HCT116 (cell line): ENCODE measurements around the gene PPP2R3A. TPM values are rescaled to one million over a fixed set of nuclear protein-coding genes. Genes with fewer than 3 reads are reported as not detected.

Source experiments
- ATAC-seq: fragments of 200-7000 bp; cut with Tn5 transposase; 2 replicates; pipeline ENCODE4 v1.9.1; 2020; ENCODE audit warnings: mild to moderate bottlenecking, moderate library complexity
- BruUV-seq: library from RNA; stranded (reverse); fragments of 400-500 nt; replicated peaks from 2 replicates; lab custom pipeline; 2021; lab: Mats Ljungman, UMichigan
- CTCF ChIA-PET: fragments of 300-600 bp; sonication (Branson Sonifier 250); formaldehyde crosslinking; loops from one replicate; lab custom pipeline; 2021; ENCODE audit warnings: antibody characterized with exemption; lab: Charles Lee
- POLR2A ChIA-PET: fragments of 300-600, 350-600 bp; sonication (Branson Sonifier 250); formaldehyde crosslinking; loops from one replicate; lab custom pipeline; 2021; ENCODE audit warnings: antibody characterized with exemption; lab: Charles Lee
- RAD21 ChIA-PET, 2 experiments: fragments of 300-600 bp; sonication (Branson Sonifier 250); formaldehyde crosslinking; loops; one replicate each; lab custom pipeline; 2023; ENCODE audit warnings: low total read pairs in 2 of 2; ENCODE audit not compliant: uncharacterized antibody in 2 of 2, unreplicated experiment in 2 of 2, low non-redundant PET in 1 of 2; lab: Charles Lee
- DNase-seq: peaks from one replicate; pipeline ENCODE4 v3.0.0-alpha.2; 2010; ENCODE audit warnings: low read depth, low spot score
- H2AFZ ChIP-seq: fragments of 200-600 bp; shearing (Covaris generic), sonication (generic); 2 replicates; pipeline ENCODE4 v1.6.1; 2017; ENCODE audit warnings: low read depth, mixed run types, mixed read lengths, antibody characterized with exemption, low read length; ENCODE audit not compliant: poor library complexity, severe bottlenecking
- H3K27ac ChIP-seq: 2 replicates; pipeline ENCODE4 v1.5.1; 2012; ENCODE audit warnings: low read depth, low read length
- H3K27me3 ChIP-seq: fragments of 200-600 bp; sonication (generic); 2 replicates; pipeline ENCODE4 v1.6.1; 2016; ENCODE audit warnings: mixed run types, low read length, mixed read lengths; ENCODE audit not compliant: insufficient read depth
- H3K36me3 ChIP-seq, 2 experiments: fragments of 200-500 bp in 1 of 2; fragments of 200-600 bp in 1 of 2; sonication (Bioruptor generic) in 1 of 2; sonication (generic) in 1 of 2; 2 replicates each; pipeline versions ENCODE4 v1.5.1 to v1.6.1; 2014 to 2016; ENCODE audit warnings: low read length in 2 of 2, inconsistent platforms in 1 of 2, mixed read lengths in 1 of 2, mixed run types in 1 of 2; ENCODE audit not compliant: insufficient read depth in 2 of 2, control insufficient read depth in 1 of 2
- H3K4me1 ChIP-seq, 2 experiments: fragments of 200-600 bp in 1 of 2; sonication (generic) in 1 of 2; 2 replicates each; pipeline versions ENCODE4 v1.5.1 to v1.6.1; 2012 to 2017; ENCODE audit warnings: low read length in 2 of 2, inconsistent platforms in 1 of 2, mild to moderate bottlenecking in 1 of 2, mixed read lengths in 1 of 2, mixed run types in 1 of 2, moderate library complexity in 1 of 2; ENCODE audit not compliant: insufficient read depth in 2 of 2, control insufficient read depth in 1 of 2
- H3K4me2 ChIP-seq: fragments of 200-600 bp; sonication (generic); 2 replicates; pipeline ENCODE4 v1.6.1; 2017; ENCODE audit warnings: mixed run types, low read length, mixed read lengths
- H3K4me3 ChIP-seq, 2 experiments: fragments of 200-600 bp in 1 of 2; sonication (generic) in 1 of 2; replicated peaks in 1 of 2; 2 replicates each; pipeline ENCODE4 v1.5.1; 2011 to 2016; ENCODE audit warnings: low read length in 2 of 2, control low read depth in 1 of 2, low read depth in 1 of 2, mild to moderate bottlenecking in 1 of 2, mixed read lengths in 1 of 2, mixed run types in 1 of 2
- H3K79me2 ChIP-seq: fragments of 200-600 bp; sonication (generic); 2 replicates; pipeline ENCODE4 v1.6.1; 2017; ENCODE audit warnings: mild to moderate bottlenecking, mixed run types, low read length, moderate library complexity, mixed read lengths; ENCODE audit not compliant: insufficient read depth
- H3K9ac ChIP-seq: fragments of 200-600 bp; sonication (generic); 2 replicates; pipeline ENCODE4 v1.6.1; 2016; ENCODE audit warnings: low read length, mixed read lengths
- H3K9me2 ChIP-seq: fragments of 200-600 bp; sonication (generic), shearing (Covaris generic); 2 replicates; pipeline ENCODE4 v1.6.1; 2017; ENCODE audit warnings: mixed run types, mild to moderate bottlenecking, moderate library complexity; ENCODE audit not compliant: insufficient read depth
- H3K9me3 ChIP-seq, 2 experiments: fragments of 200-500 bp in 1 of 2; fragments of 200-600 bp in 1 of 2; sonication (Bioruptor generic) in 1 of 2; sonication (generic) in 1 of 2; 2 replicates each; pipeline ENCODE4 v1.6.1; 2014 to 2017; ENCODE audit warnings: low read length in 2 of 2, mixed read lengths in 2 of 2, inconsistent platforms in 1 of 2, low read depth in 1 of 2, mild to moderate bottlenecking in 1 of 2, mixed run types in 1 of 2, moderate library complexity in 1 of 2; ENCODE audit not compliant: control insufficient read depth in 1 of 2, insufficient read depth in 1 of 2
- H4K20me1 ChIP-seq: fragments of 200-600 bp; sonication (generic), shearing (Covaris generic); 2 replicates; pipeline ENCODE4 v1.6.1; 2017; ENCODE audit warnings: mixed run types, mild to moderate bottlenecking, moderate library complexity; ENCODE audit not compliant: insufficient read depth
- CEBPB ChIP-seq: IDR thresholded peaks from 2 replicates; pipeline ENCODE4 v1.6.1; 2012; ENCODE audit warnings: low read depth
- CTCF ChIP-seq, 3 experiments: fragments of 200-600 bp in 1 of 3; sonication (generic) in 1 of 3; IDR thresholded peaks in 2 of 3; conservative IDR thresholded peaks in 1 of 3; 2 replicates each; pipeline ENCODE4 v1.5.1; 2012 to 2017; ENCODE audit warnings: low read depth in 2 of 3, low read length in 2 of 3, antibody characterized with exemption in 1 of 3, borderline replicate concordance in 1 of 3, control low read depth in 1 of 3, mild to moderate bottlenecking in 1 of 3, mixed read lengths in 1 of 3, mixed run types in 1 of 3, moderate library complexity in 1 of 3; ENCODE audit not compliant: insufficient read depth in 1 of 3
- EGR1 ChIP-seq: IDR thresholded peaks from 2 replicates; pipeline ENCODE4 v1.6.1; 2012; ENCODE audit warnings: low read depth
- ELF1 ChIP-seq: IDR thresholded peaks from 2 replicates; pipeline ENCODE4 v1.6.1; 2012; ENCODE audit warnings: low read depth, borderline replicate concordance
- EZH2 ChIP-seq: fragments of 200-600 bp; sonication (generic); IDR thresholded peaks from 2 replicates; pipeline ENCODE4 v1.6.1; 2017; ENCODE audit warnings: antibody characterized with exemption, mixed run types
- EZH2phosphoT487 ChIP-seq: fragments of 200-600 bp; IDR thresholded peaks from 2 replicates; pipeline ENCODE4 v1.6.1; 2018; ENCODE audit warnings: antibody characterized with exemption, borderline replicate concordance
- POLR2AphosphoS5 ChIP-seq: IDR thresholded peaks from 2 replicates; pipeline ENCODE4 v1.6.1; 2011; ENCODE audit warnings: mild to moderate bottlenecking, low read depth, low read length, moderate library complexity
- SP1 ChIP-seq: IDR thresholded peaks from 2 replicates; pipeline ENCODE4 v1.6.1; 2012; ENCODE audit warnings: low read depth
- SRF ChIP-seq: IDR thresholded peaks from 2 replicates; pipeline ENCODE4 v1.6.1; 2012; ENCODE audit warnings: low read depth
- ZBTB33 ChIP-seq: IDR thresholded peaks from 2 replicates; pipeline ENCODE4 v1.6.1; 2011; ENCODE audit warnings: mild to moderate bottlenecking, low read length, moderate library complexity; ENCODE audit not compliant: insufficient replicate concordance; ENCODE audit errors: extremely low read depth
- ZFX ChIP-seq: fragments of 450-650 bp; IDR thresholded peaks from 2 replicates; pipeline ENCODE4 v1.6.1; 2017
- intact Hi-C: fragments of 100-400 bp; cut with micrococcal nuclease; formaldehyde crosslinking; loops from 2 replicates; pipeline ENCODE4 v1.10.0; 2022
- total RNA-seq: library from RNA; stranded (reverse); gene quantifications from one replicate; pipeline ENCODE4 v1.2.1, GENCODE V29; 2021; ENCODE audit not compliant: unreplicated experiment
- TF ChIP-seq, protein P1 (sequence below): IDR thresholded peaks from 2 replicates; pipeline ENCODE4 v1.6.1; 2012; ENCODE audit warnings: low read depth

Gene PPP2R3A
- total RNA-seq, 1 experiment from 2014 or later = 6.1 TPM

GRCh38 chr3:135927155-135927554 lies 38.4 kb upstream of the PPP2R3A start:
- H3K27me3 ChIP-seq = no peaks in the 10 kb centered on the region
- H3K4me3 ChIP-seq = no peak overlapping the region
- no peak overlapping the region for H3K27ac ChIP-seq
- DNase-seq (no peak), ATAC-seq (no peak)
- no peak overlapping the region for H3K4me2 ChIP-seq
- no peak overlapping the region for H2AFZ ChIP-seq
- no peaks in the 10 kb centered on the region for H3K79me2 ChIP-seq
- H3K4me1 ChIP-seq = peaks cover 0 to 2% of the 10 kb centered on the region in 2 experiments; a peak in 1 of 4 replicates
- BruUV-seq = no TSS peak
- intact Hi-C loops = no loop called here
- ChIA-PET RAD21 (no interaction called here), CTCF (no interaction called here), POLR2A (no interaction called here)
- no peaks in the 10 kb centered on the region for H3K9me3 ChIP-seq
- H3K9ac ChIP-seq = no peak overlapping the region
- no peaks in the 10 kb centered on the region for H3K36me3 ChIP-seq
- no peaks in the 10 kb centered on the region for H3K9me2 ChIP-seq
- TF ChIP-seq SRF (no peak), POLR2AphosphoS5 (no peak), CTCF (IDR thresholded peaks at IDR 0.05 in 2 of 3, conservative IDR thresholded peaks at IDR 0.05 in 1 of 3; ENCODE audit: borderline replicate concordance in 1 of 3, insufficient read depth in 1 of 3, low read depth in 2 of 3, low read length in 2 of 3) (no peak), EZH2 (no peak), EGR1 (no peak), ZFX (no peak), SP1 (no peak), ELF1 (no peak), ZBTB33 (no peak), EZH2phosphoT487 (no peak), CEBPB (no peak)
- TF ChIP-seq, protein P1, sequence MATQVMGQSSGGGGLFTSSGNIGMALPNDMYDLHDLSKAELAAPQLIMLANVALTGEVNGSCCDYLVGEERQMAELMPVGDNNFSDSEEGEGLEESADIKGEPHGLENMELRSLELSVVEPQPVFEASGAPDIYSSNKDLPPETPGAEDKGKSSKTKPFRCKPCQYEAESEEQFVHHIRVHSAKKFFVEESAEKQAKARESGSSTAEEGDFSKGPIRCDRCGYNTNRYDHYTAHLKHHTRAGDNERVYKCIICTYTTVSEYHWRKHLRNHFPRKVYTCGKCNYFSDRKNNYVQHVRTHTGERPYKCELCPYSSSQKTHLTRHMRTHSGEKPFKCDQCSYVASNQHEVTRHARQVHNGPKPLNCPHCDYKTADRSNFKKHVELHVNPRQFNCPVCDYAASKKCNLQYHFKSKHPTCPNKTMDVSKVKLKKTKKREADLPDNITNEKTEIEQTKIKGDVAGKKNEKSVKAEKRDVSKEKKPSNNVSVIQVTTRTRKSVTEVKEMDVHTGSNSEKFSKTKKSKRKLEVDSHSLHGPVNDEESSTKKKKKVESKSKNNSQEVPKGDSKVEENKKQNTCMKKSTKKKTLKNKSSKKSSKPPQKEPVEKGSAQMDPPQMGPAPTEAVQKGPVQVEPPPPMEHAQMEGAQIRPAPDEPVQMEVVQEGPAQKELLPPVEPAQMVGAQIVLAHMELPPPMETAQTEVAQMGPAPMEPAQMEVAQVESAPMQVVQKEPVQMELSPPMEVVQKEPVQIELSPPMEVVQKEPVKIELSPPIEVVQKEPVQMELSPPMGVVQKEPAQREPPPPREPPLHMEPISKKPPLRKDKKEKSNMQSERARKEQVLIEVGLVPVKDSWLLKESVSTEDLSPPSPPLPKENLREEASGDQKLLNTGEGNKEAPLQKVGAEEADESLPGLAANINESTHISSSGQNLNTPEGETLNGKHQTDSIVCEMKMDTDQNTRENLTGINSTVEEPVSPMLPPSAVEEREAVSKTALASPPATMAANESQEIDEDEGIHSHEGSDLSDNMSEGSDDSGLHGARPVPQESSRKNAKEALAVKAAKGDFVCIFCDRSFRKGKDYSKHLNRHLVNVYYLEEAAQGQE = no peak
- H4K20me1 ChIP-seq = no peaks in the 10 kb centered on the region
